CD14-positive monocyte (primary cell): Measurements from ENCODE around the gene RTBDN. TPM values are rescaled to one million over a fixed set of nuclear protein-coding genes. Genes with fewer than 3 reads are reported as not detected.
A peak's percentile ranks its signal among the peaks of the same experiment; 100 is the strongest.

ENCODE experiments used
- DNase-seq, 3 donors: peaks; one replicate each; pipeline ENCODE4 v3.0.0-alpha.2; 2011 to 2022
- H2AFZ ChIP-seq: 2 replicates; pipeline ENCODE4 v1.6.0; 2012; ENCODE audit warnings: mild to moderate bottlenecking, low read depth, low read length, inconsistent platforms; ENCODE audit not compliant: insufficient read depth, poor library complexity, severe bottlenecking
- H3K27ac ChIP-seq, 2 donors: 1 replicate in 1 of 2; 2 replicates in 1 of 2; pipeline ENCODE4 v1.5.1; 2012 to 2013; ENCODE audit warnings: low read length in 2 of 2, control low read depth in 1 of 2, inconsistent platforms in 1 of 2, low read depth in 1 of 2, mild to moderate bottlenecking in 1 of 2
- H3K27me3 ChIP-seq, 2 donors: one replicate each; pipeline versions ENCODE4 v1.6.0 to v1.6.1; 2011 to 2013; ENCODE audit warnings: low read length in 2 of 2; ENCODE audit not compliant: control insufficient read depth in 2 of 2, insufficient read depth in 2 of 2
- H3K36me3 ChIP-seq, 2 donors: replicated peaks in 1 of 2; 1 replicate in 1 of 2; 2 replicates in 1 of 2; pipeline versions ENCODE4 v1.5.1 to v1.6.1; 2012 to 2013; ENCODE audit warnings: low read length in 2 of 2, control low read depth in 1 of 2, inconsistent platforms in 1 of 2, mild to moderate bottlenecking in 1 of 2; ENCODE audit not compliant: insufficient read depth in 2 of 2, control insufficient read depth in 1 of 2
- H3K4me1 ChIP-seq, 2 donors: 1 replicate in 1 of 2; 2 replicates in 1 of 2; pipeline versions ENCODE4 v1.5.1 to v1.6.1; 2012 to 2013; ENCODE audit warnings: low read length in 2 of 2, control low read depth in 1 of 2, inconsistent platforms in 1 of 2, mild to moderate bottlenecking in 1 of 2, moderate library complexity in 1 of 2; ENCODE audit not compliant: insufficient read depth in 2 of 2, control insufficient read depth in 1 of 2
- H3K4me2 ChIP-seq: replicated peaks from 2 replicates; pipeline ENCODE3; 2012; ENCODE audit warnings: low read length, moderate library complexity, mild to moderate bottlenecking; ENCODE audit not compliant: poor library complexity, severe bottlenecking; ENCODE audit errors: extremely low read depth
- H3K4me3 ChIP-seq, 3 experiments: fragments of 200-600 bp in 1 of 3; sonication (generic) in 1 of 3; replicated peaks in 1 of 3; 1 replicate in 2 of 3; 2 replicates in 1 of 3; pipeline ENCODE4 v1.5.1; 2011 to 2013; ENCODE audit warnings: low read length in 3 of 3, mild to moderate bottlenecking in 3 of 3, control low read depth in 2 of 3, low read depth in 2 of 3, inconsistent platforms in 1 of 3, moderate library complexity in 1 of 3
- H3K79me2 ChIP-seq: 2 replicates; pipeline ENCODE4 v1.6.0; 2012; ENCODE audit warnings: mild to moderate bottlenecking, control low read depth, inconsistent platforms, low read length, moderate library complexity; ENCODE audit not compliant: insufficient read depth
- H3K9ac ChIP-seq: 2 replicates; pipeline ENCODE4 v1.6.0; 2017; ENCODE audit warnings: low read length, mild to moderate bottlenecking; ENCODE audit not compliant: insufficient read depth, poor library complexity, severe bottlenecking
- H3K9me3 ChIP-seq, 2 donors: replicated peaks in 1 of 2; 1 replicate in 1 of 2; 2 replicates in 1 of 2; pipeline versions ENCODE4 v1.5.1 to v1.6.1; 2012 to 2013; ENCODE audit warnings: low read length in 2 of 2, control low read depth in 1 of 2; ENCODE audit not compliant: control insufficient read depth in 1 of 2, insufficient read depth in 1 of 2
- H4K20me1 ChIP-seq: 2 replicates; pipeline ENCODE4 v1.6.0; 2012; ENCODE audit warnings: mild to moderate bottlenecking, low read length, control low read depth, moderate library complexity; ENCODE audit not compliant: insufficient read depth
- H3K27ac Mint-ChIP-seq, 7 donors: one replicate each; pipeline ENCODE4 v1.8.0; 2020; ENCODE audit warnings: mild to moderate bottlenecking in 7 of 7, mixed read lengths in 7 of 7, moderate library complexity in 6 of 7, inconsistent platforms in 2 of 7
- H3K27me3 Mint-ChIP-seq, 3 donors: one replicate each; pipeline ENCODE4 v1.8.0; 2021 to 2022; ENCODE audit warnings: low read depth in 3 of 3, mild to moderate bottlenecking in 3 of 3, mixed read lengths in 3 of 3, moderate library complexity in 3 of 3, inconsistent platforms in 1 of 3
- H3K36me3 Mint-ChIP-seq, 2 donors: one replicate each; pipeline ENCODE4 v1.8.0; 2020; ENCODE audit warnings: mixed read lengths in 2 of 2, inconsistent platforms in 1 of 2, mild to moderate bottlenecking in 1 of 2
- H3K4me1 Mint-ChIP-seq: one replicate; pipeline ENCODE4 v1.8.0; 2020; ENCODE audit warnings: mild to moderate bottlenecking, mixed read lengths
- H3K4me3 Mint-ChIP-seq, 2 donors: one replicate each; pipeline ENCODE4 v1.8.0; 2020; ENCODE audit warnings: mild to moderate bottlenecking in 2 of 2, mixed read lengths in 2 of 2, moderate library complexity in 1 of 2
- H3K9me3 Mint-ChIP-seq, 7 donors: one replicate each; pipeline ENCODE4 v1.8.0; 2020 to 2022; ENCODE audit warnings: mixed read lengths in 7 of 7, mild to moderate bottlenecking in 6 of 7, moderate library complexity in 6 of 7, inconsistent platforms in 2 of 7
- CTCF ChIP-seq: fragments of 200-600 bp; IDR thresholded peaks from one replicate; pipeline ENCODE4 v1.8.0; 2022; ENCODE audit warnings: antibody characterized with exemption, mild to moderate bottlenecking
- WGBS: methylation state at CpG from one replicate; pipeline ENCODE4 v1.1.5; 2013; ENCODE audit warnings: missing lambda C conversion rate; ENCODE audit not compliant: insufficient coverage; 5-methylcytosine and 5-hydroxymethylcytosine counted together
- intact Hi-C, 2 donors: fragments of 100-400 bp; cut with micrococcal nuclease; formaldehyde crosslinking; loops; one replicate each; pipeline versions ENCODE4 v1.15.0 to v1.15.1; 2023
- polyA plus RNA-seq, 3 donors: library from polyadenylated mRNA; depleted of rRNA in 1 of 3; unstranded in 2 of 3; stranded (reverse) in 1 of 3; fragments of 300-500 nt in 2 of 3; fragments of >200 nt in 1 of 3; fragmentation: Illumina TruSeq in 2 of 3; gene quantifications; 1 replicate in 2 of 3; 2 replicates in 1 of 3; pipeline ENCODE4 v1.2.3, GENCODE V29; 2012 to 2021

RTBDN gene
- polyA plus RNA-seq, 3 donors = not detected

GRCh38 chr19:12840091-12841079, 6.0 kb upstream of the RTBDN start:
- H3K27ac Mint-ChIP-seq = no peak overlapping the region
- H4K20me1 ChIP-seq = no peaks in the 10 kb centered on the region
- DNase-seq = peak in 2 of 3 donors; percentile 17 to 26
- H3K4me1 ChIP-seq = peaks cover 15 to 31% of the 10 kb centered on the region in 2 donors
- peaks cover 8 to 49% of the 10 kb centered on the region in 2 donors for H3K9me3 ChIP-seq
- H3K4me3 Mint-ChIP-seq = peak overlapping the region; percentile 34 to 85
- peaks cover 54 to 75% of the 10 kb centered on the region in 2 donors for H3K27me3 ChIP-seq
- no peak overlapping the region for H3K27ac ChIP-seq
- H3K36me3 Mint-ChIP-seq = peaks cover 4 to 11% of the 10 kb centered on the region in 2 donors
- peaks cover 24% of the 10 kb centered on the region for H3K4me1 Mint-ChIP-seq
- peaks cover 3 to 35% (median 28%) of the 10 kb centered on the region in 7 donors for H3K9me3 Mint-ChIP-seq
- H2AFZ ChIP-seq = peak overlapping the region; percentile 59
- 26% methylated on average over 31 of the region's 43 CpGs for WGBS
- H3K9ac ChIP-seq = no peak overlapping the region
- peak overlapping the region in 2 of 3 experiments; percentile 9 to 66 for H3K4me3 ChIP-seq
- no peak for TF ChIP-seq CTCF
- peaks cover 69 to 85% (median 76%) of the 10 kb centered on the region in 3 donors for H3K27me3 Mint-ChIP-seq
- intact Hi-C loops = loop anchor here in 1 of 2 donors (5.0 kb wide), 1 partner anchor 33 kb away; the partner anchor contains the start of gene RNASEH2A
- peak overlapping the region; percentile 69 for H3K4me2 ChIP-seq
- no peaks in the 10 kb centered on the region for H3K36me3 ChIP-seq
- no peaks in the 10 kb centered on the region for H3K79me2 ChIP-seq

- H3K9ac ChIP-seq = no peak overlapping the region
- TF ChIP-seq CTCF = no peak
- Mint-ChIP-seq H3K27me3 (peaks cover 78 to 87% (median 83%) of the 10 kb centered on the region in 3 donors), H3K36me3 (peaks cover 11% of the 10 kb centered on the region in 2 donors), H3K4me3 (peak overlapping the region in 1 of 2 donors; percentile 85), H3K9me3 (peaks cover 3 to 47% (median 36%) of the 10 kb centered on the region in 7 donors), H3K4me1 (peaks cover 30% of the 10 kb centered on the region), H3K27ac (no peak overlapping the region)
- no peak for DNase-seq
- no peaks in the 10 kb centered on the region for H4K20me1 ChIP-seq
- peak overlapping the region; percentile 57 for H3K4me2 ChIP-seq
- peaks cover 13 to 59% of the 10 kb centered on the region in 2 donors for H3K9me3 ChIP-seq
- peaks cover 65 to 84% of the 10 kb centered on the region in 2 donors for H3K27me3 ChIP-seq
- H2AFZ ChIP-seq = no peak overlapping the region
- no peak overlapping the region for H3K27ac ChIP-seq
- no peaks in the 10 kb centered on the region for H3K79me2 ChIP-seq
- no peak overlapping the region for H3K4me3 ChIP-seq
- H3K36me3 ChIP-seq = no peaks in the 10 kb centered on the region
- 42% methylated on average over 4 of the region's 21 CpGs for WGBS
- H3K4me1 ChIP-seq = peaks cover 15 to 33% of the 10 kb centered on the region in 2 donors
- intact Hi-C loops = no loop called here
Observed at GRCh38 chr19:12838886-12839756, 4.7 kb upstream of the RTBDN start.
